Psoas muscle (tissue), 8 donors: ENCODE data around the gene RBBP8NL. TPM values are rescaled to one million over a fixed set of nuclear protein-coding genes. Genes with fewer than 3 reads are reported as not detected.
A peak's percentile ranks its signal among the peaks of the same experiment; 100 is the strongest.

Source experiments
- ATAC-seq, 4 donors: fragments of 200-7000 bp; cut with Tn5 transposase; one replicate each; pipeline ENCODE4 v1.9.1; 2020; ENCODE audit warnings: moderate library complexity in 3 of 4, mild to moderate bottlenecking in 2 of 4
- DNase-seq, 2 donors: peaks; one replicate each; pipeline ENCODE4 v3.0.0-alpha.2; 2020
- H3K27ac ChIP-seq: fragments of 200-600 bp; one replicate; pipeline ENCODE4 v1.8.0; 2022
- H3K27me3 ChIP-seq, 3 donors: fragments of 200-600 bp in 1 of 3; one replicate each; pipeline versions ENCODE4 v1.6.1 to v1.8.0; 2013 to 2022; ENCODE audit warnings: low read length in 2 of 3, mild to moderate bottlenecking in 2 of 3, moderate library complexity in 1 of 3; ENCODE audit not compliant: insufficient read depth in 3 of 3
- H3K36me3 ChIP-seq, 2 donors: fragments of 200-600 bp in 1 of 2; one replicate each; pipeline versions ENCODE4 v1.6.1 to v1.8.0; 2013 to 2022; ENCODE audit warnings: low read depth in 1 of 2, mild to moderate bottlenecking in 1 of 2, moderate library complexity in 1 of 2; ENCODE audit not compliant: insufficient read depth in 1 of 2
- H3K4me1 ChIP-seq: fragments of 200-600 bp; one replicate; pipeline ENCODE4 v1.8.0; 2022
- H3K4me3 ChIP-seq: fragments of 200-600 bp; one replicate; pipeline ENCODE4 v1.8.0; 2022; ENCODE audit warnings: mild to moderate bottlenecking
- H3K9me3 ChIP-seq: fragments of 200-600 bp; one replicate; pipeline ENCODE4 v1.8.0; 2022
- CTCF ChIP-seq: fragments of 200-600 bp; IDR thresholded peaks from one replicate; pipeline ENCODE4 v1.8.0; 2022; ENCODE audit warnings: antibody characterized with exemption
- WGBS, 3 donors: extraction: QIAGEN DNeasy Blood & Tissue Kit; methylation state at CpG; one replicate each; pipeline versions ENCODE4 v1.1.6 to v1.1.7; 2013; 5-methylcytosine and 5-hydroxymethylcytosine counted together
- intact Hi-C, 2 donors: fragments of 100-400 bp; cut with DNase I; formaldehyde crosslinking; loops; one replicate each; pipeline versions ENCODE4 v1.11.0 to v1.14.2; 2022
- polyA plus RNA-seq, 3 donors: library from polyadenylated mRNA; stranded (reverse); fragments of 200-250 nt; gene quantifications; one replicate each; pipeline ENCODE4 v1.2.3, GENCODE V29; 2013
- total RNA-seq, 4 donors: library from RNA; stranded (reverse); fragmentation: NEBNext Ultra II Directional in 2 of 4; extraction: Animal tissue kit (Norgen Biotek cat#: 25700) in 2 of 4; gene quantifications; one replicate each; pipeline versions ENCODE4 v1.2.1 to v1.2.4, GENCODE V29; 2021 to 2023
- donor health status: healthy with polysubstance abuse.
- donor health status: DM: no; HTN: no; CAD: no; lungs with moderate emphysema.
- donor health status: Bipolar disorder and iron deficiency.
- donor health status: healthy.
- donor health status: DM: yes; HTN: yes; CAD: no.
- donor health status: DM: no; HTN: no; CAD: no.
- donor health status: DM: no; HTN: no; CAD: no.
- donor health status: DM: yes; HTN: yes; CAD: no.

The RBBP8NL gene
- total and polyA plus RNA-seq, 7 donors, result 0.03 to 0.08 TPM; not detected in 5

DNA sequence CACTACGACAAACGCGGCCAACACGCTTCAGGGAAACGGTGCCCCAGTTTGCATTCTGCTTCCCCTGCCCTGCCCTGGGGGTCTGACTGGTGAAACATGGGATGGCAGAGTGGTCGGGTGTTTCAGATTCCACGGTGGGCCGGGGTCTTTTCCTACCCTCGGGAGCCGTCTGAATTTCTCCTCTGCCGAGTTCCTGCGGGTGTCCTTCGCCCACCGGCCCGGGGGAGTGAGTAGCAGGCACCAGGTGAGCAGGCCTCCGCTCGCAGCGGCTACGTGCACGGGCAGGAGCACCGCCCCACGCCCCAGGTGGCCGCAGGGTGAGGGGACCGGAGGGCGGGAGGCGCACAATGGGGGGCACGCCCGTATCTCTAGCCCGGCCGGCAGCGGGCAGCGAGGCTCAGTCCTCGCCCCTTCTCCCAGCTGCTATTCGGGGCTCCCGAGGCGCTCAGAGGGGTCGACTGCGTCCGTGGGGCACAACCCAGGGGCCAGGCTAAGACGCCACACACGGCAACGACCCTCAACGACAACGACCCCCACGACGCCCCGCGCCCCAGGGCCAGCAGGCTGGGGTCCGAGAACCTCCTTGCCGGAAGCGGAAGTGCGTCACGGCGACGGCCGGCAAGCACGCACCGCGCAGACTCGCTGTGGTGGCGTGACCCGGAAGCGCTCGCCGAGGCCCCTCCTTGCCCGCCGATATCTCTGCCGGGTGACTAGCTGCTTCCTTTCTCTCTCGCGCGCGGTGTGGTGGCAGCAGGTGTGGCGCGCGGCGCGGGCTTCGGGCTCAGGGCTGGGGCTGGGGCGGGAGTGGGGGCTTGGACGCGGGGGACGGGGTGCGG is 40.7 kb downstream of the RBBP8NL start, which contains the start of gene RPS21:
Gene RPS21, plus strand, starts transcription at position 721 of the 836 bp plus-strand sequence. CDS start 236 bp downstream, outside the sequence.
- intact Hi-C loops, result loop anchor here (1.0 to 10.0 kb wide), 3 partner anchors 84 to 418 kb away; partner anchors contain the start of genes MTG2 (in 2 of the 2), ADRM1 (in 1 of the 2) and OGFR (in 1 of the 2)
- Histone ChIP-seq H3K36me3 (peaks cover 0 to 47% of the 10 kb centered on the region in 2 donors), H3K27me3 (no peaks in the 10 kb centered on the region), H3K4me3 (peak within 1 kb of the TSS; percentile 88), H3K4me1 (peaks cover 26% of the 10 kb centered on the region), H3K27ac (peak within 1 kb of the TSS; percentile 96), H3K9me3 (no peaks in the 10 kb centered on the region)
- DNase-seq, result peak; percentile 94 to 98
- TF ChIP-seq CTCF, result no peak
- ATAC-seq, result peak; percentile 92 to 94 (median 94)
- WGBS, 3 donors, result 0 to 1% (median 1%) methylated on average over 56 to 83 of the region's 83 CpGs

DNA sequence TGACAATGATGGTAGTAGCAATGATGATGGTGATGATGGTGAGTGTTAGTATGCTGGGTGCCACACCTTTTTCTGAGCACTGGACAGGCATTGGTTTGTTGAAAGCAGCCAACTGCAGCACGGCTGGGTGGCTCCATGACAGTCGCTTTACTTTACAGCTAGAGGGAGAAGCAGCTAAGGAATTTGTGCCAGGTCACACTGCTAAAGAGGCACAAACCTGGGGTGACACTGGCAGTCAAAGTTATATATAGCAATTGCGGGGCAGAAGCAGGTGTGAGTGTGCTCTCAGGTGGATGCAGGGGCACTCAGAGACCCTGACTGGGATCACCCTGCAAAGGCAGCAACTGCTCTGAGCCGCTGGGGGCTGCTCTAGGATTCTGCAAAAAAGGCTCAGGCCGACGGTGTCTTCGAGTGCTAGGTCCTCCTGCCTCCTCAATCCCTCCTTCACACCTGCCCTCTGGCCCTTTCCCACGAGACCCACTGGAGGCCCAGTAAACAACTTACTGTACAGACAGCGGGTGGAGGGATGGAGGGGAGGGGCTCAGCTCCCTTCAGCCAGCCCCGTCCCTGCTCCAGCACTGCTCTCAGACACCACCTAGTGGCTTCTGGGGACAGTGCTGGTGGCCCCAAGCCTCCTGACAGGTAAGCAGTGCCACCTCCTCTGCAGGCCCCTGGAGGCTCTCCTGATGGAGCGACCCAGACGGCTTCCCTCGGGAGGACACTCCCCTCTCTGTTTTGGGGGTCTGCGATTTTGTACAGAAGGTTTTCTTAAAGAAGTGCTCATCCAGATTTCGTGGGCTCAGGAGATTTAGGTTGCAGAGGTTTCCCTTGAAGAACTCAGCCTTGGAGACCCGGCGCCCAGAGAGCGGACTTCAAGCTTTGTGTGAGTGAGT is 44.8 kb downstream of the RBBP8NL start:
- no peaks in the 10 kb centered on the region for H3K27me3 ChIP-seq
- H3K4me1 ChIP-seq, result peaks cover 23% of the 10 kb centered on the region
- peaks cover 0 to 8% of the 10 kb centered on the region in 2 donors for H3K36me3 ChIP-seq
- 32 to 42% (median 34%) methylated on average over 13 to 18 of the region's 18 CpGs for WGBS, 3 donors
- peak; percentile 76 to 88 for DNase-seq
- intact Hi-C loops, result loop anchor here (1.0 to 10.0 kb wide), 4 partner anchors 81 to 422 kb away; partner anchors contain the start of genes MTG2 (in 2 of the 2) and OGFR (in 1 of the 2)
- ATAC-seq, result peak; percentile 66 to 75 (median 72)
- TF ChIP-seq CTCF, result peak; percentile 94
- peak overlapping the region; percentile 55 for H3K27ac ChIP-seq
- H3K9me3 ChIP-seq, result no peaks in the 10 kb centered on the region
- no peak overlapping the region for H3K4me3 ChIP-seq

- H3K36me3 ChIP-seq, result peaks cover 0 to 8% of the 10 kb centered on the region in 2 donors
- H3K27ac ChIP-seq, result no peak overlapping the region
- 85 to 94% (median 94%) methylated on average over 6 of the region's 6 CpGs for WGBS, 3 donors
- no peak for ATAC-seq
- H3K9me3 ChIP-seq, result no peaks in the 10 kb centered on the region
- H3K27me3 ChIP-seq, result no peaks in the 10 kb centered on the region
- H3K4me3 ChIP-seq, result no peak overlapping the region
- no peak for DNase-seq
- H3K4me1 ChIP-seq, result peaks cover 25% of the 10 kb centered on the region
- intact Hi-C loops, result loop anchor here (1.0 to 10.0 kb wide), 4 partner anchors 81 to 423 kb away; partner anchors contain the start of genes MTG2 (in 2 of the 2) and OGFR (in 1 of the 2)
- no peak for TF ChIP-seq CTCF
Measured at GRCh38 chr20:62381842-62382241, 45.5 kb downstream of the RBBP8NL start.

DNA sequence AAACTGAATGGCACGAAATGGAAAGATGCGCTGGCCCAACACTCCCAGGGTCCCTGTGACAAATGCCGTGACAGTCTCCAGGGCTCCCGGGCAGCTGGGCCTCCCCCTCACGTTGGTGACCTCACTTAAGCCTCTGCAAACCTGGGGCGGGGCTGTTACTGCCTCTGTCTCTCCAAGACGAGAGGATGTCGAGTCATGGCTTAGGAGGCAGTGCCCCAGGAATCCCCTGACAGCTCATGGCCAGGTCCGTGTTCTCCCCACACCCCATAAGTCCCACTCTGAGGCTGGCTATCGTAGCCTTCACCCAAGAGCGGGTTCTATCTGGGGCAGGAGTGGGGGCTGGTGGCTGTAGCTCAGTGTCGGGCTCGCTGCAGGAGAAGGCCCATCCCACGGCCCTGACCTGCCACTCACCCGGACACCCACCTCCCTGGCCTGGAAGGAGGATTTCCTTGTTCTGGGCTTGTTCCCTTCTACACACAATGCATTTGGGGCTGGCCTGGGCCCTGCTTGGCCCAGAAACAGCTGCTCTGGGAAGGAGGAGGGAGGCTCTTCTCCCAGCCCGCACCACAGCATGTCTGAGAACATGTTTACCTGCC is 46.0 kb downstream of the RBBP8NL start:
- DNase-seq (peak in 1 of 2 donors; percentile 45), ATAC-seq (peak in 1 of 4 donors; percentile 5)
- Histone ChIP-seq H3K27me3 (no peaks in the 10 kb centered on the region), H3K36me3 (peaks cover 0 to 8% of the 10 kb centered on the region in 2 donors), H3K9me3 (no peaks in the 10 kb centered on the region), H3K4me3 (peak overlapping the region; percentile 22), H3K27ac (peak overlapping the region; percentile 60), H3K4me1 (peaks cover 30% of the 10 kb centered on the region)
- TF ChIP-seq CTCF, result no peak
- 49 to 55% (median 55%) methylated on average over 16 of the region's 16 CpGs for WGBS, 3 donors
- intact Hi-C loops, result loop anchor here (10.0 kb wide), 2 partner anchors 196 to 424 kb away; partner anchors contain the start of genes MTG2 (in 2 of the 2) and OGFR (in 1 of the 2)
